ENCODE data around the gene CNTN4.

Gene CNTN4

GRCh38 chr3:2423143-2423542 is 324.5 kb downstream of the CNTN4 start:
- DNase-seq: no peak

GRCh38 chr3:2441558-2441957 is 342.9 kb downstream of the CNTN4 start:
- no peak for DNase-seq

GRCh38 chr3:2446146-2446545 is 347.5 kb downstream of the CNTN4 start:
- DNase-seq: no peak

GRCh38 chr3:2452249-2452648 is 353.6 kb downstream of the CNTN4 start:
- no peak for DNase-seq

GRCh38 chr3:2454865-2455264 is 356.2 kb downstream of the CNTN4 start:
- no peak for DNase-seq

- DNase-seq: no peak
Observed at GRCh38 chr3:2456788-2457187, 358.1 kb downstream of the CNTN4 start.

- DNase-seq: no peak
Observed at GRCh38 chr3:2458816-2459215, 360.1 kb downstream of the CNTN4 start.

GRCh38 chr3:2465842-2466241 is 367.2 kb downstream of the CNTN4 start:
- no peak for DNase-seq

GRCh38 chr3:2468816-2469215 is 370.1 kb downstream of the CNTN4 start:
- DNase-seq: no peak

- no peak for DNase-seq
Observed at GRCh38 chr3:2476996-2477395, 378.3 kb downstream of the CNTN4 start.

- DNase-seq: no peak
Observed at GRCh38 chr3:2477620-2478019, 379.0 kb downstream of the CNTN4 start.

GRCh38 chr3:2484162-2485026 is 385.7 kb downstream of the CNTN4 start:
- DNase-seq: no peak

GRCh38 chr3:2485027-2485375 is 386.3 kb downstream of the CNTN4 start:
- DNase-seq: no peak

- DNase-seq: no peak
Observed at GRCh38 chr3:2495746-2496145, 397.1 kb downstream of the CNTN4 start.

- no peak for DNase-seq
Observed at GRCh38 chr3:2504912-2505311, 406.2 kb downstream of the CNTN4 start.

GRCh38 chr3:2506776-2507175 is 408.1 kb downstream of the CNTN4 start:
- no peak for DNase-seq

GRCh38 chr3:2510591-2511145 is 412.0 kb downstream of the CNTN4 start:
- no peak for DNase-seq

GRCh38 chr3:2511356-2511755 is 412.7 kb downstream of the CNTN4 start:
- no peak for DNase-seq

- no peak for DNase-seq
Observed at GRCh38 chr3:2512881-2513280, 414.2 kb downstream of the CNTN4 start.

- DNase-seq: no peak
Observed at GRCh38 chr3:2513986-2514385, 415.3 kb downstream of the CNTN4 start.

GRCh38 chr3:2516762-2517441 is 418.2 kb downstream of the CNTN4 start:
- no peak for DNase-seq

GRCh38 chr3:2517500-2518172 is 419.0 kb downstream of the CNTN4 start:
- DNase-seq: no peak

- no peak for DNase-seq
Observed at GRCh38 chr3:2523281-2523836, 424.7 kb downstream of the CNTN4 start.

All from NCI-H226 (cell line).